Measurements from ENCODE around the gene MCC. TPM values are rescaled to one million over a fixed set of nuclear protein-coding genes. Genes with fewer than 3 reads are reported as not detected.

The MCC gene
- total and polyA plus RNA-seq, 5 experiments from 2014 or later = 1.2 to 4.6 (median 2.0) TPM

GRCh38 chr5:113133211-113133975 lies 354.9 kb downstream of the MCC start:
- peaks cover 0 to 9% (median 0%) of the 10 kb centered on the region in 9 donors for H3K9me3 Mint-ChIP-seq
- POLR2A ChIA-PET = interaction anchor here (0.5 kb wide), 1 partner anchor 114 kb away, joined by 3 read pairs; no protein-coding TSS in a partner anchor
- peaks cover 0 to 12% (median 2%) of the 10 kb centered on the region in 3 donors for H3K36me3 Mint-ChIP-seq
- ATAC-seq = no peak
- H3K4me3 Mint-ChIP-seq = no peak overlapping the region
- H3K27ac Mint-ChIP-seq = peak overlapping the region in 1 of 10 donors; percentile 4
- no peaks in the 10 kb centered on the region for H3K27me3 Mint-ChIP-seq
- H3K4me1 Mint-ChIP-seq = peaks cover 0 to 10% (median 0%) of the 10 kb centered on the region in 4 donors
- no peak for DNase-seq

- ATAC-seq (no peak), DNase-seq (no peak)
- H3K36me3 Mint-ChIP-seq = peaks cover 0 to 16% (median 2%) of the 10 kb centered on the region in 3 donors
- no peak overlapping the region for H3K4me3 Mint-ChIP-seq
- H3K4me1 Mint-ChIP-seq = peaks cover 0 to 8% (median 0%) of the 10 kb centered on the region in 4 donors
- H3K27me3 Mint-ChIP-seq = no peaks in the 10 kb centered on the region
- POLR2A ChIA-PET = no interaction called here
- no peak overlapping the region for H3K27ac Mint-ChIP-seq
- H3K9me3 Mint-ChIP-seq = peaks cover 0 to 11% (median 0%) of the 10 kb centered on the region in 9 donors
These were observed 355.7 kb downstream of the MCC start for GRCh38 chr5:113132564-113132963.

- Mint-ChIP-seq H3K27ac (peak overlapping the region in 1 of 10 donors; percentile 41), H3K9me3 (peaks cover 0 to 12% (median 2%) of the 10 kb centered on the region in 9 donors), H3K36me3 (peaks cover 0 to 16% (median 4%) of the 10 kb centered on the region in 3 donors), H3K4me1 (peaks cover 0 to 9% (median 0%) of the 10 kb centered on the region in 4 donors), H3K27me3 (peaks cover 0 to under 1% (median 0%) of the 10 kb centered on the region in 5 donors), H3K4me3 (no peak overlapping the region)
- POLR2A ChIA-PET = no interaction called here
- DNase-seq (no peak), ATAC-seq (no peak)
These were observed 359.5 kb downstream of the MCC start for GRCh38 chr5:113128641-113129330.

- POLR2A ChIA-PET = no interaction called here
- ATAC-seq (no peak), DNase-seq (no peak)
- Mint-ChIP-seq H3K9me3 (peaks cover 0 to 12% (median 2%) of the 10 kb centered on the region in 9 donors), H3K36me3 (peaks cover 0 to 14% (median 4%) of the 10 kb centered on the region in 3 donors), H3K27ac (peak overlapping the region in 1 of 10 donors; percentile 41), H3K4me1 (peaks cover 0 to 7% (median 0%) of the 10 kb centered on the region in 4 donors), H3K4me3 (no peak overlapping the region), H3K27me3 (peaks cover 0 to 2% (median 0%) of the 10 kb centered on the region in 5 donors)
These were observed 360.2 kb downstream of the MCC start for GRCh38 chr5:113128082-113128481.

- Mint-ChIP-seq H3K27me3 (peaks cover 0 to 2% (median 0%) of the 10 kb centered on the region in 5 donors), H3K4me1 (peaks cover 0 to 7% (median 0%) of the 10 kb centered on the region in 4 donors)
- POLR2A ChIA-PET = no interaction called here
These were observed 361.2 kb downstream of the MCC start for GRCh38 chr5:113127021-113127420.

GRCh38 chr5:113125371-113125770 lies 362.9 kb downstream of the MCC start:
- peaks cover 0 to 12% (median 2%) of the 10 kb centered on the region in 9 donors for H3K9me3 Mint-ChIP-seq

More at GRCh38 chr5:113127021-113127420, 361.2 kb downstream of the MCC start:
- Mint-ChIP-seq H3K4me3 (no peak overlapping the region), H3K9me3 (peaks cover 0 to 12% (median 2%) of the 10 kb centered on the region in 9 donors), H3K27ac (no peak overlapping the region), H3K36me3 (peaks cover 0 to 13% (median 4%) of the 10 kb centered on the region in 3 donors)
- no peak for DNase-seq
- no peak for ATAC-seq

GRCh38 chr5:113124914-113125313 lies 363.3 kb downstream of the MCC start:
- Mint-ChIP-seq H3K36me3 (peaks cover 0 to 11% (median 2%) of the 10 kb centered on the region in 3 donors), H3K27me3 (peaks cover 0 to 2% (median 0%) of the 10 kb centered on the region in 5 donors), H3K4me1 (peaks cover 0 to 7% (median 0%) of the 10 kb centered on the region in 4 donors), H3K4me3 (no peak overlapping the region), H3K9me3 (peaks cover 0 to 12% (median 0%) of the 10 kb centered on the region in 9 donors), H3K27ac (no peak overlapping the region)
- POLR2A ChIA-PET = no interaction called here
- ATAC-seq (no peak), DNase-seq (no peak)

More at GRCh38 chr5:113125371-113125770, 362.9 kb downstream of the MCC start:
- ATAC-seq (no peak), DNase-seq (no peak)
- H3K36me3 Mint-ChIP-seq = peaks cover 0 to 13% (median 2%) of the 10 kb centered on the region in 3 donors
- no peak overlapping the region for H3K4me3 Mint-ChIP-seq
- H3K27me3 Mint-ChIP-seq = peaks cover 0 to 2% (median 0%) of the 10 kb centered on the region in 5 donors
- H3K27ac Mint-ChIP-seq = no peak overlapping the region
- POLR2A ChIA-PET = no interaction called here
- peaks cover 0 to 7% (median 0%) of the 10 kb centered on the region in 4 donors for H3K4me1 Mint-ChIP-seq

GRCh38 chr5:113124265-113124664 lies 364.0 kb downstream of the MCC start:
- peaks cover 0 to 11% (median 2%) of the 10 kb centered on the region in 3 donors for H3K36me3 Mint-ChIP-seq
- H3K4me1 Mint-ChIP-seq = peaks cover 0 to 7% (median under 1%) of the 10 kb centered on the region in 4 donors
- H3K9me3 Mint-ChIP-seq = peaks cover 0 to 8% (median 0%) of the 10 kb centered on the region in 9 donors
- POLR2A ChIA-PET = no interaction called here
- peaks cover 0 to 2% (median 0%) of the 10 kb centered on the region in 5 donors for H3K27me3 Mint-ChIP-seq
- no peak for DNase-seq
- no peak for ATAC-seq
- no peak overlapping the region for H3K4me3 Mint-ChIP-seq
- no peak overlapping the region for H3K27ac Mint-ChIP-seq

GRCh38 chr5:113123618-113124017 lies 364.6 kb downstream of the MCC start:
- Mint-ChIP-seq H3K27ac (peak overlapping the region in 1 of 10 donors; percentile 19), H3K36me3 (peaks cover 0 to 11% (median 2%) of the 10 kb centered on the region in 3 donors), H3K4me3 (no peak overlapping the region), H3K4me1 (peaks cover 0 to 7% (median 3%) of the 10 kb centered on the region in 4 donors), H3K27me3 (peaks cover 0 to 2% (median 0%) of the 10 kb centered on the region in 5 donors), H3K9me3 (peaks cover 0 to 4% (median 0%) of the 10 kb centered on the region in 9 donors)
- POLR2A ChIA-PET = no interaction called here
- ATAC-seq (no peak), DNase-seq (no peak)

- Mint-ChIP-seq H3K36me3 (peaks cover 0 to 10% (median 2%) of the 10 kb centered on the region in 3 donors), H3K4me3 (no peak overlapping the region), H3K27ac (no peak overlapping the region), H3K27me3 (peaks cover 0 to 2% (median 0%) of the 10 kb centered on the region in 5 donors), H3K9me3 (peaks cover 0 to 3% (median 0%) of the 10 kb centered on the region in 9 donors), H3K4me1 (peaks cover 0 to 7% (median 3%) of the 10 kb centered on the region in 4 donors)
- POLR2A ChIA-PET = no interaction called here
- no peak for ATAC-seq
- no peak for DNase-seq
These were observed 366.2 kb downstream of the MCC start for GRCh38 chr5:113122053-113122452.

GRCh38 chr5:113119246-113119924 lies 368.9 kb downstream of the MCC start:
- Mint-ChIP-seq H3K27me3 (peaks cover 0 to 2% (median 0%) of the 10 kb centered on the region in 5 donors), H3K27ac (no peak overlapping the region), H3K4me1 (peaks cover 0 to 5% (median 2%) of the 10 kb centered on the region in 4 donors), H3K4me3 (no peak overlapping the region), H3K9me3 (no peaks in the 10 kb centered on the region), H3K36me3 (peaks cover 0 to 18% (median 0%) of the 10 kb centered on the region in 3 donors)
- no peak for ATAC-seq
- no peak for DNase-seq
- POLR2A ChIA-PET = no interaction called here

- H3K4me1 Mint-ChIP-seq = peaks cover 0 to 5% (median 2%) of the 10 kb centered on the region in 4 donors
- ATAC-seq = no peak
- POLR2A ChIA-PET = no interaction called here
- no peak overlapping the region for H3K4me3 Mint-ChIP-seq
- DNase-seq = no peak
- H3K36me3 Mint-ChIP-seq = peaks cover 0 to 24% (median 0%) of the 10 kb centered on the region in 3 donors
- no peak overlapping the region for H3K27ac Mint-ChIP-seq
- H3K27me3 Mint-ChIP-seq = peaks cover 0 to 1% (median 0%) of the 10 kb centered on the region in 5 donors
- H3K9me3 Mint-ChIP-seq = no peaks in the 10 kb centered on the region
These were observed 369.5 kb downstream of the MCC start for GRCh38 chr5:113118765-113119164.
